ENCODE results near the gene BLTP1.

DNA sequence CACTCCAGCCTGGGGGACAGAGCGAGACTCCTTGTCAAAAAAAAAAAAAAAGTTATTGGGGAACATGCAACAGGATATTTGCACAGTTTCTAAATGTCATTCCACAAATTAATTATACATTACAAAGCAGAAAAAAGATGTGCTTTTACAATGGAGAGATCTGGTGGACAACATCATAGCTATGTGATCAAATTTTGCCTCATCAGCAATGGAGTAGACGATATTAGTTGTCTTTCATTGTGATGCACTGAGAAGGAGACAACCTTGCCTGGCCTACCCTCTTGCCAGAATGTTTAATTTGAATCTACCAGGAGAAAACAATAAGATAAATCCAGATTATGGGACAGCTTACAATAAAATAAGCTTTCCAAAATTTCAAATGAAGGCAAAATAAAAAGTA is 30.5 kb upstream of the BLTP1 start:
- TF ChIP-seq ZBTB7A (CRISPR knock-in tag; IDR thresholded peaks at IDR 0.05), result no peak
- TF ChIP-seq YY1 (IDR thresholded peaks at IDR 0.05; ENCODE audit: insufficient read depth, insufficient replicate concordance, low read depth, low read length), result no peak
- no peak for TF ChIP-seq ZNF780A (CRISPR knock-in tag; IDR thresholded peaks at IDR 0.05)
- TF ChIP-seq, protein P1, sequence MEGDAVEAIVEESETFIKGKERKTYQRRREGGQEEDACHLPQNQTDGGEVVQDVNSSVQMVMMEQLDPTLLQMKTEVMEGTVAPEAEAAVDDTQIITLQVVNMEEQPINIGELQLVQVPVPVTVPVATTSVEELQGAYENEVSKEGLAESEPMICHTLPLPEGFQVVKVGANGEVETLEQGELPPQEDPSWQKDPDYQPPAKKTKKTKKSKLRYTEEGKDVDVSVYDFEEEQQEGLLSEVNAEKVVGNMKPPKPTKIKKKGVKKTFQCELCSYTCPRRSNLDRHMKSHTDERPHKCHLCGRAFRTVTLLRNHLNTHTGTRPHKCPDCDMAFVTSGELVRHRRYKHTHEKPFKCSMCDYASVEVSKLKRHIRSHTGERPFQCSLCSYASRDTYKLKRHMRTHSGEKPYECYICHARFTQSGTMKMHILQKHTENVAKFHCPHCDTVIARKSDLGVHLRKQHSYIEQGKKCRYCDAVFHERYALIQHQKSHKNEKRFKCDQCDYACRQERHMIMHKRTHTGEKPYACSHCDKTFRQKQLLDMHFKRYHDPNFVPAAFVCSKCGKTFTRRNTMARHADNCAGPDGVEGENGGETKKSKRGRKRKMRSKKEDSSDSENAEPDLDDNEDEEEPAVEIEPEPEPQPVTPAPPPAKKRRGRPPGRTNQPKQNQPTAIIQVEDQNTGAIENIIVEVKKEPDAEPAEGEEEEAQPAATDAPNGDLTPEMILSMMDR (CRISPR knock-in tag; IDR thresholded peaks at IDR 0.05), result no peak
- TF ChIP-seq POLR2AphosphoS5 (IDR thresholded peaks at IDR 0.05; ENCODE audit: low read depth, low read length), result no peak
- TF ChIP-seq, protein P2, sequence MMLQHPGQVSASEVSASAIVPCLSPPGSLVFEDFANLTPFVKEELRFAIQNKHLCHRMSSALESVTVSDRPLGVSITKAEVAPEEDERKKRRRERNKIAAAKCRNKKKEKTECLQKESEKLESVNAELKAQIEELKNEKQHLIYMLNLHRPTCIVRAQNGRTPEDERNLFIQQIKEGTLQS (CRISPR knock-in tag; IDR thresholded peaks at IDR 0.05), result no peak
- no peak for TF ChIP-seq JDP2 (CRISPR knock-in tag; IDR thresholded peaks at IDR 0.05; ENCODE audit: borderline replicate concordance)
- TF ChIP-seq ZNF792 (CRISPR knock-in tag; IDR thresholded peaks at IDR 0.05), result no peak
- no peak for TF ChIP-seq EZH2 (conservative IDR thresholded peaks at IDR 0.05; ENCODE audit: low read depth, low read length)
- no peak for TF ChIP-seq MTF1 (CRISPR knock-in tag; IDR thresholded peaks at IDR 0.05)
- no peak for TF ChIP-seq CREB1 (IDR thresholded peaks at IDR 0.05)
- no peak for TF ChIP-seq CREB1 (CRISPR knock-in tag; IDR thresholded peaks at IDR 0.05)
- TF ChIP-seq, protein P3, sequence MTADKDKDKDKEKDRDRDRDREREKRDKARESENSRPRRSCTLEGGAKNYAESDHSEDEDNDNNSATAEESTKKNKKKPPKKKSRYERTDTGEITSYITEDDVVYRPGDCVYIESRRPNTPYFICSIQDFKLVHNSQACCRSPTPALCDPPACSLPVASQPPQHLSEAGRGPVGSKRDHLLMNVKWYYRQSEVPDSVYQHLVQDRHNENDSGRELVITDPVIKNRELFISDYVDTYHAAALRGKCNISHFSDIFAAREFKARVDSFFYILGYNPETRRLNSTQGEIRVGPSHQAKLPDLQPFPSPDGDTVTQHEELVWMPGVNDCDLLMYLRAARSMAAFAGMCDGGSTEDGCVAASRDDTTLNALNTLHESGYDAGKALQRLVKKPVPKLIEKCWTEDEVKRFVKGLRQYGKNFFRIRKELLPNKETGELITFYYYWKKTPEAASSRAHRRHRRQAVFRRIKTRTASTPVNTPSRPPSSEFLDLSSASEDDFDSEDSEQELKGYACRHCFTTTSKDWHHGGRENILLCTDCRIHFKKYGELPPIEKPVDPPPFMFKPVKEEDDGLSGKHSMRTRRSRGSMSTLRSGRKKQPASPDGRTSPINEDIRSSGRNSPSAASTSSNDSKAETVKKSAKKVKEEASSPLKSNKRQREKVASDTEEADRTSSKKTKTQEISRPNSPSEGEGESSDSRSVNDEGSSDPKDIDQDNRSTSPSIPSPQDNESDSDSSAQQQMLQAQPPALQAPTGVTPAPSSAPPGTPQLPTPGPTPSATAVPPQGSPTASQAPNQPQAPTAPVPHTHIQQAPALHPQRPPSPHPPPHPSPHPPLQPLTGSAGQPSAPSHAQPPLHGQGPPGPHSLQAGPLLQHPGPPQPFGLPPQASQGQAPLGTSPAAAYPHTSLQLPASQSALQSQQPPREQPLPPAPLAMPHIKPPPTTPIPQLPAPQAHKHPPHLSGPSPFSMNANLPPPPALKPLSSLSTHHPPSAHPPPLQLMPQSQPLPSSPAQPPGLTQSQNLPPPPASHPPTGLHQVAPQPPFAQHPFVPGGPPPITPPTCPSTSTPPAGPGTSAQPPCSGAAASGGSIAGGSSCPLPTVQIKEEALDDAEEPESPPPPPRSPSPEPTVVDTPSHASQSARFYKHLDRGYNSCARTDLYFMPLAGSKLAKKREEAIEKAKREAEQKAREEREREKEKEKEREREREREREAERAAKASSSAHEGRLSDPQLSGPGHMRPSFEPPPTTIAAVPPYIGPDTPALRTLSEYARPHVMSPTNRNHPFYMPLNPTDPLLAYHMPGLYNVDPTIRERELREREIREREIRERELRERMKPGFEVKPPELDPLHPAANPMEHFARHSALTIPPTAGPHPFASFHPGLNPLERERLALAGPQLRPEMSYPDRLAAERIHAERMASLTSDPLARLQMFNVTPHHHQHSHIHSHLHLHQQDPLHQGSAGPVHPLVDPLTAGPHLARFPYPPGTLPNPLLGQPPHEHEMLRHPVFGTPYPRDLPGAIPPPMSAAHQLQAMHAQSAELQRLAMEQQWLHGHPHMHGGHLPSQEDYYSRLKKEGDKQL (CRISPR knock-in tag; IDR thresholded peaks at IDR 0.05; ENCODE audit: low read depth), result no peak

Measured in HepG2 (cell line).